Astrocyte (in vitro differentiated cells and primary cell): ENCODE measurements around the gene EIF2B5. TPM values are rescaled to one million over a fixed set of nuclear protein-coding genes. Genes with fewer than 3 reads are reported as not detected.
A peak's percentile ranks its signal among the peaks of the same experiment; 100 is the strongest.

Experiments used
- DNase-seq: peaks from one replicate; pipeline ENCODE4 v3.0.0-alpha.2; 2010; ENCODE audit warnings: low read depth
- FAIRE-seq: peaks from 2 replicates; lab custom pipeline; 2011; peaks lifted over from hg19 to GRCh38; lab: Jason Lieb, UNC
- H2AFZ ChIP-seq: 2 replicates; pipeline ENCODE4 v1.6.0; 2012; ENCODE audit warnings: low read depth, low read length, inconsistent platforms
- H3K27ac ChIP-seq: 2 replicates; pipeline ENCODE4 v1.5.1; 2011; ENCODE audit warnings: low read depth, low read length, inconsistent platforms
- H3K27me3 ChIP-seq: 2 replicates; pipeline ENCODE4 v1.6.0; 2011; ENCODE audit warnings: low read length, inconsistent platforms; ENCODE audit not compliant: insufficient read depth
- H3K36me3 ChIP-seq: 2 replicates; pipeline ENCODE4 v1.5.1; 2011; ENCODE audit warnings: low read length, inconsistent platforms; ENCODE audit not compliant: insufficient read depth
- H3K4me1 ChIP-seq: 2 replicates; pipeline ENCODE4 v1.5.1; 2011; ENCODE audit warnings: low read length, inconsistent platforms; ENCODE audit not compliant: insufficient read depth
- H3K4me2 ChIP-seq: 2 replicates; pipeline ENCODE4 v1.6.0; 2012; ENCODE audit warnings: low read length, inconsistent platforms
- H3K4me3 ChIP-seq: 2 replicates; pipeline ENCODE4 v1.5.1; 2011; ENCODE audit warnings: low read depth, mild to moderate bottlenecking, low read length, inconsistent platforms; ENCODE audit not compliant: insufficient read depth
- H3K79me2 ChIP-seq: 2 replicates; pipeline ENCODE4 v1.6.0; 2012; ENCODE audit warnings: mild to moderate bottlenecking, low read length, inconsistent platforms; ENCODE audit not compliant: insufficient read depth
- H3K9ac ChIP-seq: 2 replicates; pipeline ENCODE4 v1.6.0; 2012; ENCODE audit warnings: mild to moderate bottlenecking, low read length, inconsistent platforms
- H3K9me3 ChIP-seq: 2 replicates; pipeline ENCODE4 v1.5.1; 2012; ENCODE audit warnings: low read depth, mild to moderate bottlenecking, low read length, inconsistent platforms; ENCODE audit not compliant: insufficient read depth
- H4K20me1 ChIP-seq: 2 replicates; pipeline ENCODE4 v1.6.0; 2012; ENCODE audit warnings: low read length, inconsistent platforms; ENCODE audit not compliant: insufficient read depth
- H3K27ac Mint-ChIP-seq: one replicate; pipeline ENCODE4 v1.8.0; 2021; ENCODE audit warnings: mild to moderate bottlenecking, mixed read lengths; ENCODE audit not compliant: unreplicated experiment
- H3K27me3 Mint-ChIP-seq: one replicate; pipeline ENCODE4 v1.8.0; 2021; ENCODE audit warnings: low read depth, mixed read lengths; ENCODE audit not compliant: unreplicated experiment
- H3K36me3 Mint-ChIP-seq: one replicate; pipeline ENCODE4 v1.8.0; 2021; ENCODE audit warnings: low read depth, mixed read lengths; ENCODE audit not compliant: unreplicated experiment
- H3K4me1 Mint-ChIP-seq: one replicate; pipeline ENCODE4 v1.8.0; 2021; ENCODE audit warnings: low read depth, mixed read lengths; ENCODE audit not compliant: unreplicated experiment
- H3K4me3 Mint-ChIP-seq: one replicate; pipeline ENCODE4 v1.8.0; 2021; ENCODE audit warnings: mild to moderate bottlenecking, moderate library complexity, mixed read lengths; ENCODE audit not compliant: unreplicated experiment
- H3K9me3 Mint-ChIP-seq: one replicate; pipeline ENCODE4 v1.8.0; 2021; ENCODE audit warnings: mild to moderate bottlenecking, mixed read lengths; ENCODE audit not compliant: unreplicated experiment
- CTCF ChIP-seq: IDR thresholded peaks from 2 replicates; pipeline ENCODE4 v1.5.1; 2011; ENCODE audit warnings: low read depth, mild to moderate bottlenecking, inconsistent platforms, low read length, moderate library complexity; ENCODE audit not compliant: insufficient read depth
- EZH2 ChIP-seq: IDR thresholded peaks from 2 replicates; pipeline ENCODE4 v1.6.1; 2012; ENCODE audit warnings: mild to moderate bottlenecking, low read length, inconsistent platforms; ENCODE audit not compliant: insufficient read depth
- total RNA-seq: library from RNA; stranded (reverse); gene quantifications from 2 replicates; pipeline ENCODE4 v1.2.1, GENCODE V29; 2021

The EIF2B5 gene
- total RNA-seq, 1 donor from 2014 or later = 22.6 TPM

- FAIRE-seq (no peak), DNase-seq (no peak)
- H3K9me3 Mint-ChIP-seq = no peaks in the 10 kb centered on the region
- peak overlapping the region; percentile 98 for H3K27ac Mint-ChIP-seq
- Histone ChIP-seq H3K9me3 (no peaks in the 10 kb centered on the region), H4K20me1 (peaks cover 77% of the 10 kb centered on the region), H3K9ac (peak overlapping the region; percentile 98), H3K36me3 (peaks cover 53% of the 10 kb centered on the region), H3K4me1 (peaks cover 39% of the 10 kb centered on the region), H3K27me3 (no peaks in the 10 kb centered on the region), H3K4me3 (peak overlapping the region; percentile 76), H3K79me2 (peaks cover 81% of the 10 kb centered on the region), H2AFZ (no peak overlapping the region), H3K4me2 (peak overlapping the region; percentile 94), H3K27ac (peak overlapping the region; percentile 92)
- peaks cover 44% of the 10 kb centered on the region for H3K4me1 Mint-ChIP-seq
- TF ChIP-seq EZH2 (no peak), CTCF (no peak)
- H3K36me3 Mint-ChIP-seq = peaks cover 31% of the 10 kb centered on the region
- peak overlapping the region; percentile 97 for H3K4me3 Mint-ChIP-seq
- H3K27me3 Mint-ChIP-seq = no peaks in the 10 kb centered on the region
Observed at GRCh38 chr3:184177767-184178306, 42.7 kb downstream of the EIF2B5 start.

GRCh38 chr3:184178521-184179138 is 43.5 kb downstream of the EIF2B5 start:
- Mint-ChIP-seq H3K27ac (peak overlapping the region; percentile 98), H3K36me3 (peaks cover 27% of the 10 kb centered on the region), H3K4me3 (peak overlapping the region; percentile 97), H3K4me1 (peaks cover 38% of the 10 kb centered on the region), H3K9me3 (no peaks in the 10 kb centered on the region), H3K27me3 (no peaks in the 10 kb centered on the region)
- Histone ChIP-seq H3K36me3 (peaks cover 59% of the 10 kb centered on the region), H3K9ac (peak overlapping the region; percentile 98), H2AFZ (no peak overlapping the region), H3K4me1 (peaks cover 32% of the 10 kb centered on the region), H3K27ac (no peak overlapping the region), H3K79me2 (peaks cover 81% of the 10 kb centered on the region), H4K20me1 (peaks cover 79% of the 10 kb centered on the region), H3K27me3 (no peaks in the 10 kb centered on the region), H3K4me2 (peak overlapping the region; percentile 94), H3K4me3 (no peak overlapping the region), H3K9me3 (no peaks in the 10 kb centered on the region)
- FAIRE-seq (no peak), DNase-seq (no peak)
- TF ChIP-seq EZH2 = no peak

- no peaks in the 10 kb centered on the region for H3K9me3 ChIP-seq
- Mint-ChIP-seq H3K9me3 (no peaks in the 10 kb centered on the region), H3K4me1 (peaks cover 33% of the 10 kb centered on the region), H3K27me3 (no peaks in the 10 kb centered on the region), H3K36me3 (peaks cover 31% of the 10 kb centered on the region), H3K4me3 (no peak overlapping the region), H3K27ac (peak overlapping the region; percentile 59)
- H3K27ac ChIP-seq = no peak overlapping the region
- H3K79me2 ChIP-seq = peaks cover 75% of the 10 kb centered on the region
- peaks cover 32% of the 10 kb centered on the region for H3K4me1 ChIP-seq
- no peak for FAIRE-seq
- peak overlapping the region; percentile 57 for H3K4me2 ChIP-seq
- DNase-seq = peak; percentile 51
- no peak overlapping the region for H3K4me3 ChIP-seq
- peak overlapping the region; percentile 2 for H3K9ac ChIP-seq
- TF ChIP-seq EZH2 (no peak), CTCF (no peak)
- H3K36me3 ChIP-seq = peaks cover 69% of the 10 kb centered on the region
- no peaks in the 10 kb centered on the region for H3K27me3 ChIP-seq
- peaks cover 82% of the 10 kb centered on the region for H4K20me1 ChIP-seq
- H2AFZ ChIP-seq = no peak overlapping the region
Observed at GRCh38 chr3:184180165-184180564, 45.0 kb downstream of the EIF2B5 start.
